Hepatocyte (in vitro differentiated cells): Measurements from ENCODE around the gene KIAA0586.

Experiments
- EZH2 ChIP-seq: fragments of 200-600 bp; sonication (generic); IDR thresholded peaks from 2 replicates; pipeline ENCODE4 v1.6.1; 2016; ENCODE audit warnings: antibody characterized with exemption, mild to moderate bottlenecking, borderline replicate concordance
- EZH2phosphoT487 ChIP-seq: fragments of 200-600 bp; sonication (generic); IDR thresholded peaks from one replicate; pipeline ENCODE4 v1.6.1; 2018; ENCODE audit warnings: antibody characterized with exemption, mild to moderate bottlenecking, low read depth, moderate library complexity; ENCODE audit not compliant: unreplicated experiment, severe bottlenecking
- TF ChIP-seq, protein P1 (sequence below): fragments of 200-600 bp; sonication (generic); IDR thresholded peaks from 2 replicates; pipeline ENCODE4 v1.5.1; 2016; ENCODE audit warnings: antibody characterized with exemption, mild to moderate bottlenecking; ENCODE audit not compliant: poor library complexity

DNA sequence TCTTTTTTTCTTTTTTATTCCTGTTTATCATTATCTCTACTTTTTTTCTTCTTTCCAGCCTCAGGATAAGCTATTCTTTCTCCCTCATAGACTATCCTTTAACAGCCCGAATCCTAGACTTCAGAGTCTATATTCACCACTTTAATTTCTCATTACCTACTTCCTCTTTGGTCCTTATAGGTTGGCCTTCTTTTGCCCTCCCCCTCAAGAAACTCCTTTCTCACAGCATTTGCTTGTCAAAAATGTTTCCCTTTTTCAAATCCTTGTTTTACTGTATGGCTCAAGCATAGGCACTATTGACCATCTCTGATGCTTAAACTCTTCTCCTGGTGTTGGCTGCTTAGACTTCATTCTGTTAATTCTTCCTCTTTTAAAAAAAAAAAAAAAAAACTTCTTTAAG lies 52.5 kb downstream of the KIAA0586 start:
- TF ChIP-seq, protein P1, sequence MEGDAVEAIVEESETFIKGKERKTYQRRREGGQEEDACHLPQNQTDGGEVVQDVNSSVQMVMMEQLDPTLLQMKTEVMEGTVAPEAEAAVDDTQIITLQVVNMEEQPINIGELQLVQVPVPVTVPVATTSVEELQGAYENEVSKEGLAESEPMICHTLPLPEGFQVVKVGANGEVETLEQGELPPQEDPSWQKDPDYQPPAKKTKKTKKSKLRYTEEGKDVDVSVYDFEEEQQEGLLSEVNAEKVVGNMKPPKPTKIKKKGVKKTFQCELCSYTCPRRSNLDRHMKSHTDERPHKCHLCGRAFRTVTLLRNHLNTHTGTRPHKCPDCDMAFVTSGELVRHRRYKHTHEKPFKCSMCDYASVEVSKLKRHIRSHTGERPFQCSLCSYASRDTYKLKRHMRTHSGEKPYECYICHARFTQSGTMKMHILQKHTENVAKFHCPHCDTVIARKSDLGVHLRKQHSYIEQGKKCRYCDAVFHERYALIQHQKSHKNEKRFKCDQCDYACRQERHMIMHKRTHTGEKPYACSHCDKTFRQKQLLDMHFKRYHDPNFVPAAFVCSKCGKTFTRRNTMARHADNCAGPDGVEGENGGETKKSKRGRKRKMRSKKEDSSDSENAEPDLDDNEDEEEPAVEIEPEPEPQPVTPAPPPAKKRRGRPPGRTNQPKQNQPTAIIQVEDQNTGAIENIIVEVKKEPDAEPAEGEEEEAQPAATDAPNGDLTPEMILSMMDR = no peak
- TF ChIP-seq EZH2 (no peak), EZH2phosphoT487 (no peak)
